K562 (cell line): ENCODE results near the gene SP2. TPM values are rescaled to one million over a fixed set of nuclear protein-coding genes. Genes with fewer than 3 reads are reported as not detected.

Experiments used
- CTCF ChIP-seq, 3 experiments: IDR thresholded peaks in 2 of 3; conservative IDR thresholded peaks in 1 of 3; 2 replicates each; pipeline ENCODE4 v1.5.1; 2011 to 2012; ENCODE audit warnings: low read length in 3 of 3, mild to moderate bottlenecking in 3 of 3, control low read depth in 2 of 3, improper control_type of control experiment in 1 of 3, inconsistent platforms in 1 of 3, low read depth in 1 of 3, mixed read lengths in 1 of 3, moderate library complexity in 1 of 3; ENCODE audit not compliant: insufficient read depth in 2 of 3
- DEAF1 ChIP-seq: fragments of 450-650 bp; formaldehyde crosslinking; IDR thresholded peaks from 2 replicates; pipeline ENCODE4 v1.4.0; 2020; ENCODE audit warnings: mild to moderate bottlenecking, moderate library complexity
- E2F3 ChIP-seq: fragments of 250-450 bp; sonication (Bioruptor Pico); IDR thresholded peaks from 2 replicates; pipeline ENCODE4 v1.4.0; 2020; ENCODE audit warnings: mild to moderate bottlenecking
- HDAC8 ChIP-seq: fragments of 450-650 bp; IDR thresholded peaks from 2 replicates; pipeline ENCODE4 v1.6.1; 2016; ENCODE audit warnings: mild to moderate bottlenecking, missing genetic modification characterization, moderate library complexity, missing compliant biosample characterization
- MAZ ChIP-seq, 2 experiments: fragments of 450-650 bp in 1 of 2; sonication (generic) in 1 of 2; formaldehyde crosslinking; IDR thresholded peaks in 1 of 2; conservative IDR thresholded peaks in 1 of 2; 2 replicates each; pipeline versions ENCODE4 v1.4.0 to v1.5.0; 2020; ENCODE audit warnings: mild to moderate bottlenecking in 1 of 2, missing genetic modification reagents in 1 of 2
- PRDM10 ChIP-seq: fragments of 450-650 bp; IDR thresholded peaks from 2 replicates; pipeline ENCODE4 v1.6.1; 2018; ENCODE audit not compliant: partially characterized antibody
- PTBP1 ChIP-seq: fragments of 200-400 bp; formaldehyde crosslinking; IDR thresholded peaks from 2 replicates; pipeline ENCODE4 v1.6.1; 2017; ENCODE audit warnings: low read depth, low read length
- RBM22 ChIP-seq: fragments of 200-400 bp; formaldehyde crosslinking; IDR thresholded peaks from 2 replicates; pipeline ENCODE4 v1.6.1; 2018; ENCODE audit warnings: low read length, low read depth; ENCODE audit not compliant: poor library complexity, severe bottlenecking
- RBM39 ChIP-seq: fragments of 200-400 bp; formaldehyde crosslinking; optimal IDR thresholded peaks from 2 replicates; pipeline ENCODE3; 2018; ENCODE audit warnings: low read depth, low read length
- SLC30A9 ChIP-seq: fragments of 250-450 bp; sonication (Bioruptor Pico); IDR thresholded peaks from 2 replicates; pipeline ENCODE4 v1.8.0; 2022; ENCODE audit warnings: mild to moderate bottlenecking, moderate library complexity
- SMAD1 ChIP-seq: fragments of 150-350 bp; IDR thresholded peaks from 2 replicates; pipeline ENCODE4 v1.6.1; 2014; ENCODE audit warnings: low read length, low read depth; ENCODE audit not compliant: partially characterized antibody
- SNIP1 ChIP-seq: fragments of 450-650 bp; IDR thresholded peaks from 2 replicates; pipeline ENCODE4 v1.7.1; 2017; ENCODE audit warnings: low read depth, mild to moderate bottlenecking
- SOX6 ChIP-seq: fragments of 450-650 bp; IDR thresholded peaks from 2 replicates; pipeline ENCODE4 v1.6.1; 2014; ENCODE audit warnings: mild to moderate bottlenecking
- SRSF1 ChIP-seq: fragments of 200-400 bp; formaldehyde crosslinking; IDR thresholded peaks from 2 replicates; pipeline ENCODE4 v1.6.1; 2017; ENCODE audit warnings: mild to moderate bottlenecking, low read depth, low read length, moderate library complexity
- SRSF3 ChIP-seq: fragments of 200-400 bp; formaldehyde crosslinking; IDR thresholded peaks from 2 replicates; pipeline ENCODE4 v1.6.1; 2016; ENCODE audit warnings: mild to moderate bottlenecking, low read length, moderate library complexity; ENCODE audit not compliant: insufficient read depth
- STAG1 ChIP-seq: sonication (generic); formaldehyde crosslinking; IDR thresholded peaks from 2 replicates; pipeline ENCODE4 v1.5.0; 2020; ENCODE audit warnings: missing genetic modification reagents, borderline replicate concordance
- TGIF2 ChIP-seq: sonication (generic); formaldehyde crosslinking; IDR thresholded peaks from 2 replicates; pipeline ENCODE4 v1.8.1; 2022; ENCODE audit warnings: mild to moderate bottlenecking, missing genetic modification reagents, moderate library complexity
- ZMIZ1 ChIP-seq, 2 experiments: fragments of 150-350 bp in 1 of 2; IDR thresholded peaks; 2 replicates each; pipeline ENCODE4 v1.6.1; 2012 to 2016; ENCODE audit warnings: low read depth in 2 of 2, low read length in 2 of 2, mild to moderate bottlenecking in 1 of 2, moderate library complexity in 1 of 2
- polyA plus RNA-seq, 8 experiments: library from polyadenylated mRNA; depleted of rRNA in 4 of 8; stranded (reverse) in 5 of 8; unstranded in 3 of 8; fragments of >200 nt; fragmentation: Nextera tagmentation in 2 of 8; fragmentation: Illumina TruSeq in 1 of 8; extraction: Ambion mirVana in 2 of 8; extraction: Trizol in 1 of 8; gene quantifications; 2 replicates each; pipeline versions ENCODE4 v1.2.1 to v1.2.3, GENCODE V29; 2011 to 2014; ENCODE audit warnings: inconsistent platforms in 1 of 8, missing spikeins in 1 of 8
- total RNA-seq, 7 experiments: library from RNA; depleted of rRNA in 6 of 7; stranded (reverse); fragments of >200 nt in 6 of 7; fragmentation: Illumina TruSeq in 2 of 7; extraction: Trizol in 2 of 7; gene quantifications; 2 replicates each; pipeline versions ENCODE4 v1.2.1 to v1.2.3, GENCODE V29; 2011 to 2021; ENCODE audit warnings: low replicate concordance in 1 of 7

The SP2 gene
- total and polyA plus RNA-seq, 9 of the 15 experiments (the other 6 are each of a cell fraction or from before 2014, with no cell fraction given) = 0.77 to 22.3 (median 2.3) TPM

- TF ChIP-seq PRDM10 (no peak), TGIF2 (CRISPR knock-in tag) (no peak), SRSF3 (no peak), HDAC8 (tag) (no peak), RBM39 (no peak), E2F3 (CRISPR knock-in tag) (no peak), STAG1 (CRISPR knock-in tag) (peak; percentile 19; the same call in 1 of the 2 replicates), CTCF (IDR thresholded peaks at IDR 0.05 in 2 of 3, conservative IDR thresholded peaks at IDR 0.05 in 1 of 3; ENCODE audit: insufficient read depth in 2 of 3, low read depth in 1 of 3, low read length in 3 of 3) (peak; percentile 72 to 79 (median 78)), SNIP1 (no peak), MAZ (CRISPR knock-in tag; conservative IDR thresholded peaks at IDR 0.05 in 1 of 2, IDR thresholded peaks at IDR 0.05 in 1 of 2) (peak in 1 of 2 experiments; percentile 54; a peak in 2 of 4 replicates), RBM22 (no peak), PTBP1 (no peak), ZMIZ1 (IDR thresholded peaks at IDR 0.05; ENCODE audit: low read depth in 2 of 2, low read length in 2 of 2) (no peak), SMAD1 (no peak), SLC30A9 (no peak), SRSF1 (no peak), DEAF1 (CRISPR knock-in tag) (peak; percentile 63; the same call in 1 of the 2 replicates), SOX6 (no peak)
Measured at GRCh38 chr17:47978324-47978723, 82.3 kb downstream of the SP2 start (continued).
